Central memory CD8-positive, alpha-beta T cell (primary cell): ENCODE data around the gene DIP2C.
A peak's percentile ranks its signal among the peaks of the same experiment; 100 is the strongest.
"Not testable (repeated sequence)": the region's sequence is repeated elsewhere in the genome, so short reads cannot be mapped to it uniquely, and the experiment has no call there.

Experiments used
- ATAC-seq: fragments of 150-1000 bp; cut with Tn5 transposase; replicated peaks from 2 replicates; pipeline ENCODE4 v1.10.0; 2022; ENCODE audit warnings: mild to moderate bottlenecking, moderate FRiP score, moderate number of reproducible peaks; ENCODE audit not compliant: poor library complexity, severe bottlenecking; ENCODE audit errors: extremely low read depth
- DNase-seq, 2 donors: peaks; one replicate each; pipeline ENCODE4 v3.0.0; 2021; ENCODE audit warnings: low spot score in 2 of 2
- H3K27ac Mint-ChIP-seq: one replicate; pipeline ENCODE4 v1.8.0; 2022; ENCODE audit warnings: low read depth, mild to moderate bottlenecking, moderate library complexity, mixed read lengths
- H3K27me3 Mint-ChIP-seq: one replicate; pipeline ENCODE4 v1.8.0; 2022; ENCODE audit warnings: mixed read lengths
- H3K36me3 Mint-ChIP-seq: one replicate; pipeline ENCODE4 v1.8.0; 2022; ENCODE audit warnings: mild to moderate bottlenecking, moderate library complexity, mixed read lengths; ENCODE audit not compliant: insufficient read depth
- H3K4me1 Mint-ChIP-seq: one replicate; pipeline ENCODE4 v1.8.0; 2022; ENCODE audit warnings: mixed read lengths
- H3K4me3 Mint-ChIP-seq: one replicate; pipeline ENCODE4 v1.8.0; 2022; ENCODE audit warnings: mild to moderate bottlenecking, moderate library complexity, mixed read lengths
- H3K9me3 Mint-ChIP-seq: one replicate; pipeline ENCODE4 v1.8.0; 2022; ENCODE audit warnings: mixed read lengths

Gene DIP2C

DNA sequence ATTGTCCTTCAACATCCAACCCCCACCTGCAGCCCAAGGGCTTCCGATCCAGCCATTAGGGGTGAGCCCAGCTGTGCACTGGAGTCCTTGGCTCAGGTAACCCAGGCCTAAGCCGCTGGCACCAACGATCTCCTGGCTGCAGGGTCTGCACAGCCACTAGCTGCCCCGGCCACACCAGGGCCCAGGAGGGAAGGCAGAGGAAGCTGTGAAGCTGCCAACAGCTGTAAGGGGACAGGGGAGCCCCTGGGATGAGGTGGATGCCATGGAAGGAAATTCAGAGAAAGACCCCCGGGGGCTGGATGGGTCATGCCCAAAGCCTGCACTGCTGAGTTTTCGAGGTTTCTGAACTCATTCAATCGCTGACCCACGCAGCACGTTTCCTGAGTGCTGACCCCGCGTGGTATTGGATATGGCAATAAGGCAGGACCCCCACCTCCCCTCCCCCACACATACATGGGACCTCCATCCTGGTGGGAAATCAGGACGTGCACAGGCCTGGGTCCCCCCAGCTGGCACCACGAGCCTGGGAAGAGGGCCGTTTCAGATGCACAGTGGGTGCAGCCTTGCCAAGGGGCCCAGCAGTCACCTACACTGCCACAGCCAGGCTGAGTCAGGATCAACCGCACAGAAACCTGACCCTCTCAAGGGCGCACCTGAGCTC is 170.3 kb downstream of the DIP2C start:
- Mint-ChIP-seq H3K27ac (no peak overlapping the region), H3K4me1 (peaks cover 6% of the 10 kb centered on the region), H3K9me3 (no peaks in the 10 kb centered on the region), H3K27me3 (peaks cover 62% of the 10 kb centered on the region), H3K4me3 (no peak overlapping the region), H3K36me3 (peaks cover 4% of the 10 kb centered on the region)
- DNase-seq (no peak), ATAC-seq (no peak)

DNA sequence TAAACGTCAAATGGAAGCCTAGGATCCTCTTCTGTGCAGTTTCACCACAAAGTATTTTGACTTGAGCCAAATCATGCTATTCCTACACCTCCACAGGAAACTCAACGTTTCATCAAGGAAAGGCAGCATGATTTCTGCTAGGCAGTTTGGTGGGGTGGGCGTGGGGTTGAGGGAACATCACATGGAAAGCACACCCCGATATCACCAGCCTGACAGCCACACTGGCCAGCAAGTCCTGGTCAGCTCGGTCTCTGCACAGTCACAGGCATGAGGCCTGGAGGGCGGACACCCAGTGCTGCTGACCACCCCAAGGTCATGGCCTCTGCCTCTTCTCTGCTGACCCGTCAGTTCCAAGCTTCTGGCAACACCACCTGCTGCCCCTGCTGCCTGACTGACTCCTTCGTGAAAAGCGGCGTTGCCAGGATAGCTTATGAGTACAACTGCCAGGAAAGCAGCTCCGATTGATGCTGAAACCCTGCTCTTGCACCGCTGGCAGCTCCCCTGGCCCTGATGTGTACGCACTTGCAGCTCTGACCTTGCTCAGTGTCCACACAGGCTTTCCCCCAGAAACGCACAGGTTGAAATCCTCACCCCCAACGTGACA is 171.5 kb downstream of the DIP2C start:
- no peaks in the 10 kb centered on the region for H3K9me3 Mint-ChIP-seq
- peaks cover 4% of the 10 kb centered on the region for H3K36me3 Mint-ChIP-seq
- DNase-seq (no peak), ATAC-seq (no peak)
- no peak overlapping the region for H3K27ac Mint-ChIP-seq
- no peak overlapping the region for H3K4me3 Mint-ChIP-seq
- H3K4me1 Mint-ChIP-seq = peaks cover 12% of the 10 kb centered on the region
- H3K27me3 Mint-ChIP-seq = peaks cover 51% of the 10 kb centered on the region

DNA sequence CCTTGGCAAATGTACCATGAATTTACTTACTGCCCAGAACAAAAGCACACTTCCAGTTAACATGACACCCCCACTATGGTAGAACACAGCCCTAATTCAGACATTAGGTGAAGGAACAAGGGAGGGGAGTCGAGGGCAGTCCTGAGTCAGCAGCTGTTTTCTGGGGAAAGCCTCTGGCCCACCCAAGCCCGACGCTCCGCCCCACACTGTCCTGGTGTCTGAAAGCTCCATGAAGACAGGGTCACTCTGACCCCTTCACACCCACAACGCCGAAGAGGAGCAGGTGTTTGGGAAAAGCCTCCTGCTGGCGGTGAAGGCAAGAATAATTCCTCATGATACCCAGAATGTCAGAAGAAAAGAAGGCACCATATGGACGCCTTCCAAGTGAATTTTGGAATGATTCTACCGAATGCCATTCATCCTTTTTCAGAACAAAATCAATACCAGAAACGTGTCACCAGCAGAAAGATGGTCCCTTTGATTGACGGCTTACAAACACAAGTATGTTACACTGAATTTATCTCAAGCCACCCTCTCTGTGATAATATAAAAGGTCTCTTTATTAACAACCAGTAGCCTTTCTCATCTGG is 172.1 kb downstream of the DIP2C start:
- ATAC-seq = no peak
- no peak overlapping the region for H3K27ac Mint-ChIP-seq
- no peaks in the 10 kb centered on the region for H3K9me3 Mint-ChIP-seq

DNA sequence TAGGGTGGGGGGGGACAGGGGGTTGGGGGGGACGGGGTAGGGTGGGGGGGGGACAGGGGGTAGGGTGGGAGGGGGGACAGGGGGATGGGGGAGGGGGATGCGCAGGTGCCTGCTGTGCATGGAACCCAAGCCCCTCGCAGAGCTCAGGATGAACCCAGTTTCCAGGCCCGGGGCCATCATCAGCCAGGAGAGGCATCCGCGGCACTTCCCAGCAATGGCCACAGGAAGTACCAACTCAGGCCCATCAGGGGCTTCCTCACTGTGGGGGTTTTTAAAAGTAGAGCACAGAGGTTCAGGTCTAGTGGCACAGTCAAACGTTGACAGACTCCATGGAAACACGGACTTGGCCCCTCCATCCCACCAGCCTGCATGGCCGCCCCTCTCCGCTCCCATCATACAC is 172.7 kb downstream of the DIP2C start:
- peaks cover 39% of the 10 kb centered on the region for H3K27me3 Mint-ChIP-seq
- H3K4me1 Mint-ChIP-seq = peaks cover 12% of the 10 kb centered on the region
- no peak for ATAC-seq

More for the DNA sequence above, 172.1 kb downstream of the DIP2C start:
- Mint-ChIP-seq H3K4me3 (no peak overlapping the region), H3K36me3 (peaks cover 5% of the 10 kb centered on the region), H3K4me1 (peaks cover 12% of the 10 kb centered on the region), H3K27me3 (peaks cover 45% of the 10 kb centered on the region)
- DNase-seq = no peak

GRCh38 chr10:515674-516073 is 173.8 kb downstream of the DIP2C start:
- ATAC-seq (peak; percentile 50), DNase-seq (no peak)
- H3K4me1 Mint-ChIP-seq = peaks cover 22% of the 10 kb centered on the region
- H3K4me3 Mint-ChIP-seq = no peak overlapping the region
- H3K9me3 Mint-ChIP-seq = no peaks in the 10 kb centered on the region
- peaks cover 6% of the 10 kb centered on the region for H3K36me3 Mint-ChIP-seq
- H3K27me3 Mint-ChIP-seq = peaks cover 28% of the 10 kb centered on the region
- no peak overlapping the region for H3K27ac Mint-ChIP-seq

More for the DNA sequence above, 172.7 kb downstream of the DIP2C start:
- no peak for DNase-seq
- Mint-ChIP-seq H3K27ac (no peak overlapping the region), H3K9me3 (no peaks in the 10 kb centered on the region), H3K36me3 (peaks cover 5% of the 10 kb centered on the region), H3K4me3 (no peak overlapping the region)

GRCh38 chr10:514137-514671 is 175.3 kb downstream of the DIP2C start:
- H3K27me3 Mint-ChIP-seq = peaks cover 14% of the 10 kb centered on the region
- peaks cover 6% of the 10 kb centered on the region for H3K36me3 Mint-ChIP-seq
- peak overlapping the region; percentile 57 for H3K4me3 Mint-ChIP-seq
- H3K9me3 Mint-ChIP-seq = no peaks in the 10 kb centered on the region
- no peak overlapping the region for H3K27ac Mint-ChIP-seq
- ATAC-seq (no peak), DNase-seq (no peak)
- H3K4me1 Mint-ChIP-seq = peaks cover 22% of the 10 kb centered on the region

GRCh38 chr10:513393-513792 is 176.1 kb downstream of the DIP2C start:
- H3K27ac Mint-ChIP-seq = no peak overlapping the region
- no peaks in the 10 kb centered on the region for H3K9me3 Mint-ChIP-seq
- no peak for DNase-seq
- peak; percentile 24 for ATAC-seq
- H3K27me3 Mint-ChIP-seq = peaks cover 8% of the 10 kb centered on the region
- H3K4me1 Mint-ChIP-seq = peaks cover 22% of the 10 kb centered on the region
- H3K36me3 Mint-ChIP-seq = peaks cover 6% of the 10 kb centered on the region
- peak overlapping the region; percentile 57 for H3K4me3 Mint-ChIP-seq

DNA sequence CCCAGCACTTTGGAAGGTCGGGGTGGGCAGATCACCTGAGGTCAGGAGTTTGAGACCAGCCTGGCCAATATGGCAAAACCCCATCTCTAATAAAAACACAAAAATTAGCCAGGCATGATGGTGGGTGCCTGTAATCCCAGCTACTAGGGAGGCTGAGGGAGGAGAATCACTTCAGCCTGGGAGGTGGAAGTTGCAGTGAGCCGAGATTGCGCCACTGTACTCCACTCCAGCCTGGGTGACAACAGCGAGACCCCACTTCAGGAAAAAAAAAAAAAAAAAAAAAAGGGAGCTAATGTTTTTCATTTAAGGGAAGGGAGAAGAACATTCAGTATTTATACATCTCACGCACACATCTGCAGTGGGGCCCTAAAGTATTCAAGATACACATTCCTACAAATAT is 176.8 kb downstream of the DIP2C start:
- DNase-seq, H3K36me3 Mint-ChIP-seq, H3K9me3 Mint-ChIP-seq, H3K27me3 Mint-ChIP-seq, ATAC-seq, H3K27ac Mint-ChIP-seq, H3K4me3 Mint-ChIP-seq: not testable (repeated sequence)
- peaks cover 22% of the 10 kb centered on the region for H3K4me1 Mint-ChIP-seq

- Mint-ChIP-seq H3K9me3 (no peaks in the 10 kb centered on the region), H3K27me3 (peaks cover 11% of the 10 kb centered on the region), H3K27ac (no peak overlapping the region), H3K4me1 (peaks cover 22% of the 10 kb centered on the region), H3K36me3 (peaks cover 4% of the 10 kb centered on the region), H3K4me3 (no peak overlapping the region)
- ATAC-seq (no peak), DNase-seq (no peak)
Measured at GRCh38 chr10:511849-512191, 177.6 kb downstream of the DIP2C start.

- Mint-ChIP-seq H3K27ac (no peak overlapping the region), H3K4me3 (no peak overlapping the region), H3K27me3 (peaks cover 16% of the 10 kb centered on the region), H3K9me3 (no peaks in the 10 kb centered on the region), H3K4me1 (peaks cover 22% of the 10 kb centered on the region), H3K36me3 (peaks cover 4% of the 10 kb centered on the region)
- peak; percentile 61 for ATAC-seq
- peak; percentile 57 to 65 for DNase-seq
Measured at GRCh38 chr10:511101-511848, 178.2 kb downstream of the DIP2C start.

GRCh38 chr10:510415-510881 is 179.0 kb downstream of the DIP2C start:
- Mint-ChIP-seq H3K27me3 (peaks cover 25% of the 10 kb centered on the region), H3K9me3 (no peaks in the 10 kb centered on the region), H3K4me3 (no peak overlapping the region), H3K4me1 (peaks cover 17% of the 10 kb centered on the region), H3K27ac (no peak overlapping the region), H3K36me3 (peaks cover 4% of the 10 kb centered on the region)
- ATAC-seq = no peak
- DNase-seq = no peak

GRCh38 chr10:509361-510102 is 179.9 kb downstream of the DIP2C start:
- H3K4me3 Mint-ChIP-seq = no peak overlapping the region
- no peak for DNase-seq
- no peaks in the 10 kb centered on the region for H3K9me3 Mint-ChIP-seq
- peaks cover 34% of the 10 kb centered on the region for H3K27me3 Mint-ChIP-seq
- H3K27ac Mint-ChIP-seq = no peak overlapping the region
- ATAC-seq = no peak
- peaks cover 24% of the 10 kb centered on the region for H3K4me1 Mint-ChIP-seq
- H3K36me3 Mint-ChIP-seq = peaks cover 4% of the 10 kb centered on the region
